AG10803 (cell line): ENCODE measurements around the gene CITED1.
A peak's percentile ranks its signal among the peaks of the same experiment; 100 is the strongest.

Source experiments
- DNase-seq: peaks from one replicate; pipeline ENCODE4 v3.0.0; 2010; ENCODE audit warnings: low read depth
- H3K4me3 ChIP-seq: 2 replicates; pipeline ENCODE4 v1.5.1; 2011; ENCODE audit warnings: mild to moderate bottlenecking, low read length, control low read depth
- CTCF ChIP-seq: conservative IDR thresholded peaks from 2 replicates; pipeline ENCODE4 v1.5.1; 2011; ENCODE audit warnings: mild to moderate bottlenecking, low read length, control low read depth, inconsistent platforms

The CITED1 gene

GRCh38 chrX:72280321-72280845 lies 25.3 kb downstream of the CITED1 start:
- no peak for TF ChIP-seq CTCF
- DNase-seq: no peak
- no peak overlapping the region for H3K4me3 ChIP-seq

GRCh38 chrX:72276478-72276953 lies 29.2 kb downstream of the CITED1 start:
- DNase-seq: no peak

DNA sequence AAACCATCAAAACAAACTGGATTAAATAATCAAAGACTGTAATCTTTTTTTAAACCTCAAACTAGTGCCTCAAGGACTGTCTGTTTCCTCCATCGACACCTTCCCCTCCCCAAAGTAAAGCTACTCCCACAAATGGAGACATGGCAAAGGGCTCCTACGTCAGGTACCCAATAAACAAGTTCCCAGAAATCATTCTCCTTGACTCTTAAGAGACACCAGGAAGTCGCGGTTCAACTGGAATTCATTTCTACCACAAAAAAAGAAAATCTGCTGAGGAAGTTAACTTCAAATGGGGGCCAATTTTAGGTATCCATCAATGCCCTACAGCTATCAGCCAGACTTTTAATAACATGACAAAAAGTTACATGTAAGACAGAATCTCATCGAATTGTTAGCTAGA lies 31.2 kb downstream of the CITED1 start:
- TF ChIP-seq CTCF: no peak
- peak overlapping the region; percentile 76; the same call in 1 of the 2 replicates for H3K4me3 ChIP-seq
- DNase-seq: peak; percentile 18

More at GRCh38 chrX:72276478-72276953, 29.2 kb downstream of the CITED1 start:
- no peak for TF ChIP-seq CTCF
- H3K4me3 ChIP-seq: peak overlapping the region; percentile 76

DNA sequence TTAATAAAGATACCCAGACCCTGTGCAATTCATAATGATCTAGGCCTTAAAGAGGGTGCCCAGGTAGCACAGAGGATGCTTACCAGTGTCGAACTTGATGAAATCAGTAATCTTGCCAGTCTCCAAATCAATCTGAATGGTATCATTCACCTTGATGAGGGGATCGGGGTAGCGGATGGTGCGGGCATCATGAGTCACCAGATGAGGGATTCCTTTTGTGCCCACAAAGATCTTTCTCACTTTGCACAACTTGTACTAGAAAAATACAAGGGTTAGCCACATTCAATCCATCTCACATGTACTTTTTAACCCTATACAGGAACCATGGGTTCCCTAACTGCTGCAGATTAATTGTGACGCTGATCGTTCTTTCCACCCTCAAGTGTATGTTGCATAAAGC lies 32.0 kb downstream of the CITED1 start:
- no peak overlapping the region for H3K4me3 ChIP-seq
- TF ChIP-seq CTCF: no peak
- DNase-seq: no peak

- DNase-seq: no peak
- H3K4me3 ChIP-seq: no peak overlapping the region
- TF ChIP-seq CTCF: no peak
Measured at GRCh38 chrX:72272868-72273267, 32.8 kb downstream of the CITED1 start.

GRCh38 chrX:72271812-72272211 lies 33.9 kb downstream of the CITED1 start:
- H3K4me3 ChIP-seq: no peak overlapping the region
- TF ChIP-seq CTCF: no peak
- no peak for DNase-seq

DNA sequence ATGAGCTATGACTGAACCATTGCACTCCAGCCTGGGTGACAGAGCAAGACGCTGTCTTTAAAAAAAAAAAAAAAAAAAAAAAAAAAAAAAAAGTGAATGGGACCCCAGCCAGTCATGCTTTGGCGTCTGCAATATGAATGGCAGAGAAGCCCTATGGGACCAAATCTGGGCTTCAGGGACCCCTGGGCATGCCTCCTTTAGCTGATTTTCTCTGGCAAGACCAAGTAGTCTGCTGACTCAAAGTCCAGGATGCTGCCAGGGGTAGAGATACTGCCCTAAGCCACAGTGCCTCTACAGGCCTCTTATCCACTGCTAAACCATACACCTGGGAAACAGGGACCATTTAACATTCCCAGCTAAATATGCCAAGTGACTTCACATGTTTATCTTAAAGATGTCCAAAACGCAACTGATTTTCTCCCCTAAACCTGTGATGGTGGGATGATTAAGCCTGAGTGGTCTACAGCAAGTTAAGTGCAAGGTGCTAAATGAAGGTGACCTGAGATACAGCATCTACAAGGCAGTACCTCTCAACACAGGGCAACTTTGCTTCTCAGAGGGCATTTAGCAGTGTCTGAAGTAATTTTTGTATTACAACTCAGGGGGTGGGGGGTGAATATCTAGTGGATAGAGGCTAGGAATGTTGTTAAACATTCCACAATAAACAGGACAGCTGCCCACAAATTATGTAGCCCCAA lies 34.5 kb downstream of the CITED1 start:
- no peak for DNase-seq
- H3K4me3 ChIP-seq: no peak overlapping the region
- TF ChIP-seq CTCF: no peak
